GM19043 (cell line): Measurements from ENCODE around the gene UBA7.

Experiments
- ATAC-seq: cut with Tn5 transposase; IDR thresholded peaks from one replicate; pipeline ENCODE4 v1.9.1; 2021; ENCODE audit warnings: low read depth; ENCODE audit not compliant: unreplicated experiment

Gene UBA7

GRCh38 chr3:49805897-49806701 is 7.7 kb downstream of the UBA7 start:
- ATAC-seq, result no peak

- ATAC-seq, result no peak
These were observed 8.4 kb downstream of the UBA7 start for GRCh38 chr3:49805367-49805782.

- no peak for ATAC-seq
These were observed 9.4 kb downstream of the UBA7 start for GRCh38 chr3:49804141-49805041.

GRCh38 chr3:49803465-49804140 is 10.2 kb downstream of the UBA7 start:
- no peak for ATAC-seq

- peak; percentile 50 for ATAC-seq
These were observed 10.9 kb downstream of the UBA7 start, which contains the start of gene INKA1 for GRCh38 chr3:49802719-49803464. Gene INKA1 (plus strand): TSS chr3:49803261. CDS start chr3:49803393, 132 bp downstream.

GRCh38 chr3:49801160-49801559 is 12.6 kb downstream of the UBA7 start:
- ATAC-seq, result no peak

GRCh38 chr3:49799761-49800160 is 14.0 kb downstream of the UBA7 start, which contains the start of gene CDHR4:
Gene CDHR4 (minus strand): TSS chr3:49799873. CDS start chr3:49799812, 61 bp downstream.
- ATAC-seq, result no peak

- ATAC-seq, result no peak
These were observed 14.6 kb downstream of the UBA7 start for GRCh38 chr3:49799105-49799504.

- no peak for ATAC-seq
These were observed 18.5 kb downstream of the UBA7 start for GRCh38 chr3:49794926-49795905.

- no peak for ATAC-seq
These were observed 19.3 kb downstream of the UBA7 start for GRCh38 chr3:49794431-49794830.

- ATAC-seq, result no peak
These were observed 20.2 kb downstream of the UBA7 start for GRCh38 chr3:49793486-49794085.

- no peak for ATAC-seq
These were observed 21.2 kb downstream of the UBA7 start for GRCh38 chr3:49792371-49793150.

- no peak for ATAC-seq
These were observed 22.2 kb downstream of the UBA7 start for GRCh38 chr3:49791571-49791970.

- ATAC-seq, result no peak
These were observed 22.9 kb downstream of the UBA7 start for GRCh38 chr3:49790626-49791411.

- ATAC-seq, result no peak
These were observed 25.7 kb downstream of the UBA7 start for GRCh38 chr3:49788056-49788455.

GRCh38 chr3:49787536-49787935 is 26.2 kb downstream of the UBA7 start:
- no peak for ATAC-seq

GRCh38 chr3:49787182-49787464 is 26.6 kb downstream of the UBA7 start:
- ATAC-seq, result no peak
